C4-2B (cell line): ENCODE results near the gene ARFIP2.

Source experiments
- ZFX ChIP-seq: fragments of 450-650 bp; IDR thresholded peaks from 2 replicates; pipeline ENCODE4 v1.6.1; 2017
- TF ChIP-seq, protein P1 (sequence below): fragments of 450-650 bp; conservative IDR thresholded peaks from 2 replicates; pipeline ENCODE4 v1.5.1; 2017; ENCODE audit warnings: mild to moderate bottlenecking

DNA sequence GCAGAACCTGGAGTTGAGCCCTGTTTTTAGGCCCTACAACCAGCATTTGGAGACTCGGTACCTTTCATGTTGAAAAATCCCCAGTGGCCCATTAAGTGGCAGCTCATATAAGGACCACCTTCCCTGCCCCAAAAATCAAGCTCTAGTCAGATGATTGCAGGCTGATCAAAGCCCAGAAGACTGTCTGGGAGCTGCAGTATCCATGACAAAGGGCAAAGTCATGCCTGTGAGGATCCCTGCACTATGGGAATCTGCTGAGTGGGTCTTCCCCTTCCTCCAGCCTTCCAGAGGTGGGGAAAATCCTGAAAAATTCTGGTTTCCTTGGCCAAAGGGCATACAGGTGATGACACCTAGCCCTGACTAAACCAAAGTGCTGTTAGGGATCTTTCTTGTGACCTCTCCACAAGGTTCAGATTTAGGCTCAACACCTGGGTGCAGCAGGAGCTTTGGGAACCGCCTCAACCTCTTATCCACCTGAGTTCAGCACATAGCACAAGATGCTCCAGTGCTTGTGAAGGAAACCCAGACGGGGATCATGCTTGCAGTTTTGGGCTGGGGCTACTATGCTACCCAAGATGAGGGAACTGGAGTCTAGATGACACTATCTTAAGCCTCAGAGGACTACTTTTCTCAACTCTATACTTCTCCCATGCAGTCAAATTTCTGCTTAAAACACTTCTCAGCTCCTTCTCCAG lies 6.2 kb downstream of the ARFIP2 start:
- TF ChIP-seq, protein P1, sequence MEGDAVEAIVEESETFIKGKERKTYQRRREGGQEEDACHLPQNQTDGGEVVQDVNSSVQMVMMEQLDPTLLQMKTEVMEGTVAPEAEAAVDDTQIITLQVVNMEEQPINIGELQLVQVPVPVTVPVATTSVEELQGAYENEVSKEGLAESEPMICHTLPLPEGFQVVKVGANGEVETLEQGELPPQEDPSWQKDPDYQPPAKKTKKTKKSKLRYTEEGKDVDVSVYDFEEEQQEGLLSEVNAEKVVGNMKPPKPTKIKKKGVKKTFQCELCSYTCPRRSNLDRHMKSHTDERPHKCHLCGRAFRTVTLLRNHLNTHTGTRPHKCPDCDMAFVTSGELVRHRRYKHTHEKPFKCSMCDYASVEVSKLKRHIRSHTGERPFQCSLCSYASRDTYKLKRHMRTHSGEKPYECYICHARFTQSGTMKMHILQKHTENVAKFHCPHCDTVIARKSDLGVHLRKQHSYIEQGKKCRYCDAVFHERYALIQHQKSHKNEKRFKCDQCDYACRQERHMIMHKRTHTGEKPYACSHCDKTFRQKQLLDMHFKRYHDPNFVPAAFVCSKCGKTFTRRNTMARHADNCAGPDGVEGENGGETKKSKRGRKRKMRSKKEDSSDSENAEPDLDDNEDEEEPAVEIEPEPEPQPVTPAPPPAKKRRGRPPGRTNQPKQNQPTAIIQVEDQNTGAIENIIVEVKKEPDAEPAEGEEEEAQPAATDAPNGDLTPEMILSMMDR, result no peak
- no peak for TF ChIP-seq ZFX
